Memory B cell (primary cell): ENCODE results near the gene HOXA6.

Source experiments
- ATAC-seq: fragments of 150-1000 bp; cut with Tn5 transposase; 2 replicates; pipeline ENCODE4 v1.10.0; 2021; ENCODE audit warnings: low read depth, mild to moderate bottlenecking, moderate library complexity
- DNase-seq, 2 donors: peaks; one replicate each; pipeline ENCODE4 v3.0.0; 2022; ENCODE audit warnings: low spot score in 2 of 2
- H3K27ac Mint-ChIP-seq: one replicate; pipeline ENCODE4 v1.8.0; 2022; ENCODE audit warnings: mild to moderate bottlenecking, moderate library complexity, mixed read lengths
- H3K27me3 Mint-ChIP-seq: one replicate; pipeline ENCODE4 v1.8.0; 2022; ENCODE audit warnings: mixed read lengths
- H3K36me3 Mint-ChIP-seq: one replicate; pipeline ENCODE4 v1.8.0; 2022; ENCODE audit warnings: mild to moderate bottlenecking, mixed read lengths
- H3K4me1 Mint-ChIP-seq: one replicate; pipeline ENCODE4 v1.8.0; 2022; ENCODE audit warnings: mixed read lengths
- H3K4me3 Mint-ChIP-seq: one replicate; pipeline ENCODE4 v1.8.0; 2022; ENCODE audit warnings: mild to moderate bottlenecking, moderate library complexity, mixed read lengths
- H3K9me3 Mint-ChIP-seq: one replicate; pipeline ENCODE4 v1.8.0; 2022; ENCODE audit warnings: mixed read lengths

The HOXA6 gene

GRCh38 chr7:27128034-27128433, 19.5 kb downstream of the HOXA6 start:
- Mint-ChIP-seq H3K27me3 (peaks cover 15% of the 10 kb centered on the region), H3K27ac (no peak overlapping the region), H3K4me3 (no peak overlapping the region), H3K36me3 (peaks cover 2% of the 10 kb centered on the region), H3K4me1 (no peaks in the 10 kb centered on the region), H3K9me3 (peaks cover 2% of the 10 kb centered on the region)
- ATAC-seq: no peak
- DNase-seq: no peak

GRCh38 chr7:27126596-27127327, 20.8 kb downstream of the HOXA6 start:
- no peaks in the 10 kb centered on the region for H3K4me1 Mint-ChIP-seq

GRCh38 chr7:27125986-27126394, 21.6 kb downstream of the HOXA6 start:
- no peak for ATAC-seq
- H3K27ac Mint-ChIP-seq: no peak overlapping the region
- H3K9me3 Mint-ChIP-seq: peaks cover 2% of the 10 kb centered on the region
- H3K4me3 Mint-ChIP-seq: no peak overlapping the region
- peaks cover 15% of the 10 kb centered on the region for H3K27me3 Mint-ChIP-seq
- peaks cover 2% of the 10 kb centered on the region for H3K36me3 Mint-ChIP-seq
- no peaks in the 10 kb centered on the region for H3K4me1 Mint-ChIP-seq
- DNase-seq: no peak

More at GRCh38 chr7:27126596-27127327, 20.8 kb downstream of the HOXA6 start:
- Mint-ChIP-seq H3K27me3 (peaks cover 15% of the 10 kb centered on the region), H3K9me3 (peaks cover 2% of the 10 kb centered on the region), H3K27ac (no peak overlapping the region), H3K4me3 (no peak overlapping the region), H3K36me3 (peaks cover 2% of the 10 kb centered on the region)
- ATAC-seq (no peak), DNase-seq (no peak)

DNA sequence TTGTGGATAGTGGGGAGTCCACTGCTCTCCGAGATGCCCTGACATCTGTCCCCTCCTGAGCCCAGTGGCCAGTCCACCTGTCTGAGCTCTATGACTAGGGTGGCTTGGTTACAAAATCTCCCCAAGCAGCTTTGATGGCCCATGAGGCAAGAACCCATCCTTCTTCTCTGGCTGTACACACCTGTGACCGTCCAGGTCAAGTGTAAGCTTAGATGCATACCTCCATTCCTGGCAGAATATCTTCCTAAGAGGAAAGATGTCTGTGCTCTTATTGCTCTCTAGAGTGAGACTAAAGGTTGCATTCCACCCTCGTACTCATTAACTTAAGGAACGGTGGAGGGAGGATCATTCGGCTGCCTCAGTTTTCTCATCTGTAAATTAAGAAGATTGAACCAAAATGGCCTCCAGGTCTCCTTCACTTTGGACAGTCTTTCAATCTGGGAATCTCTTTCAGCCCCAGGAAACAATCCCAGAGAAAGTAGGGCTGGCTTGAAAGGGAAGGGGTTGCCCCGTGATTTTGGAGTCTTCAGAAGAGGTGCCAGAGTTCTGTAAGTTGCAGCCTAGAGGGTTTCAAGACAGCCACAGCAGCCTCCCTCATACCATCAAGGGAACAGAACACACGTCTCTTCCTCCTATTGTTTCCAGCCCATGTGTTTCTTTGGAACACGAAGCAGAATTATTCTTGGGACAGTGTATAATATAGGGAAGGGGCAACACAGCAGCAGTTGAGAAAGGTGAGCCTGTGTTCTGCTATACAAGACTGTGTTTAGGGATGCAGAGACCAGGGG, 22.5 kb downstream of the HOXA6 start:
- DNase-seq: no peak
- H3K4me1 Mint-ChIP-seq: no peaks in the 10 kb centered on the region
- H3K4me3 Mint-ChIP-seq: no peak overlapping the region
- no peak for ATAC-seq
- H3K36me3 Mint-ChIP-seq: peaks cover 2% of the 10 kb centered on the region
- peaks cover 2% of the 10 kb centered on the region for H3K9me3 Mint-ChIP-seq
- H3K27me3 Mint-ChIP-seq: peaks cover 15% of the 10 kb centered on the region
- H3K27ac Mint-ChIP-seq: no peak overlapping the region

DNA sequence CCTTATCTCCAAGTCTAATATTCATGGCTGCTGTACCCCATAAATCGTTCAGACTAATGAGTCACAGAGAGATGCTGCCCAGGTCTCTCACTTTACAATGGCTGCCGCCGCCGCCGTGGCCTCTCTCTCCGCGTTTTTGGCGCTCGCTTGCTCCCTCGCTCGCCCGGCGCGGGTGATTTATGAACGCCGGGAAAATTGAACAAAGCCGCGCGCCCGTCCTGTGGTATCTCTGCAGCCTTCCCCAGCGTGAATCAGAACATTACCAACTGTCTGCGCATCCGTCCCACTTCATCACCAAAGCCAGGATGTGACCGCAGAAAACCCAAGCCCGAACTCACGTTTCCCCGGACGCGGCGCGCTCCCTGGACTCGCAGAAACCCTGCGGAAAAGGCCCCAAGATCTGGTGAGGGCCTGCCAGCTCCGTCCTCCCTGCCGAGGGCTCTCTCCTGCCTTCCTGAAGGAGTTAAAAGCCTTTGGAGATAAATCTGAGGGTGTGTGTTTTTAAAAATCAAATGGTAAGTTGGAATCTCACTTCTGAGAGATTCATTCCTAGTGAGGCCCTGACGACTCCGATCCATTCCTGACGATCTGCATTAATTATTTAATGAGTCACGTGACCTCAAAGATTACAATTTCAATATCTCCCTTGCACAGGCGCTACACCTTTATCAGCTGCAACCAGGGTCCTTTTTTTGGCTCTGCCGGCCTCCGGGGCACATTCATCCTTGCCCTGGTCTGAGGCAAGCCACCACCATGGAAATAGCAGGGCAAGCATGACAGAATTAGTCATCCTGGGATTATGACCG, 23.3 kb downstream of the HOXA6 start:
- DNase-seq (no peak), ATAC-seq (no peak)
- Mint-ChIP-seq H3K36me3 (peaks cover 2% of the 10 kb centered on the region), H3K27me3 (peaks cover 13% of the 10 kb centered on the region), H3K9me3 (peaks cover 2% of the 10 kb centered on the region), H3K4me1 (no peaks in the 10 kb centered on the region), H3K27ac (no peak overlapping the region), H3K4me3 (no peak overlapping the region)

- Mint-ChIP-seq H3K27ac (no peak overlapping the region), H3K4me1 (no peaks in the 10 kb centered on the region), H3K4me3 (no peak overlapping the region), H3K36me3 (no peaks in the 10 kb centered on the region), H3K9me3 (no peaks in the 10 kb centered on the region), H3K27me3 (peaks cover 10% of the 10 kb centered on the region)
- ATAC-seq (no peak), DNase-seq (no peak)
Observed at GRCh38 chr7:27123477-27124053, 24.0 kb downstream of the HOXA6 start.

DNA sequence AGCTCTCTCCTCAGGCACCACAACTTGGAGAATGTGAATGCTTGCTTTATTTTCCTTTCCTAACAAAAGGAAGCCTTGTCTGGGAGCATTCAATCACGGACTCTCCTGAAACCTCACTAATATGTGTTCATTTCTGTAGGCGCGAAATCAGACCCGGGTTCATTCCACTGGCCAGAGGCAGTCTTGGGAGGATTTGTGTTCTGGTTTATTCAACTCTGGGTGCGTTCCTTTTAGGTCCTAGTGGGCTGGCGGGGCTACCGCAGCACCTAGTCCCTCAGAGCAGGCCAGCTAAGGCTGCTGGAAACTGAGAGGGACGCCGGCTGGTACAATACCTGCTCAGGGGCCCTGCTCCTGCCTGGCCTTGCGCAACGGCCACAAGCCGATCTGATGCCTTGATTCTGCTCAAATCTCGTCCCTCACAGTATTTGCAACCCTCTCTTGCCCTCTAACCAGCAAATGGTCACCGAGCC, 24.5 kb downstream of the HOXA6 start:
- no peak overlapping the region for H3K4me3 Mint-ChIP-seq

GRCh38 chr7:27122077-27122910, 25.3 kb downstream of the HOXA6 start:
- Mint-ChIP-seq H3K27ac (no peak overlapping the region), H3K4me1 (no peaks in the 10 kb centered on the region), H3K9me3 (no peaks in the 10 kb centered on the region), H3K27me3 (peaks cover 8% of the 10 kb centered on the region), H3K36me3 (no peaks in the 10 kb centered on the region), H3K4me3 (no peak overlapping the region)
- ATAC-seq: no peak
- no peak for DNase-seq

More for the DNA sequence above, 24.5 kb downstream of the HOXA6 start:
- Mint-ChIP-seq H3K36me3 (no peaks in the 10 kb centered on the region), H3K27me3 (peaks cover 8% of the 10 kb centered on the region), H3K4me1 (no peaks in the 10 kb centered on the region), H3K9me3 (no peaks in the 10 kb centered on the region), H3K27ac (no peak overlapping the region)
- DNase-seq (no peak), ATAC-seq (no peak)

DNA sequence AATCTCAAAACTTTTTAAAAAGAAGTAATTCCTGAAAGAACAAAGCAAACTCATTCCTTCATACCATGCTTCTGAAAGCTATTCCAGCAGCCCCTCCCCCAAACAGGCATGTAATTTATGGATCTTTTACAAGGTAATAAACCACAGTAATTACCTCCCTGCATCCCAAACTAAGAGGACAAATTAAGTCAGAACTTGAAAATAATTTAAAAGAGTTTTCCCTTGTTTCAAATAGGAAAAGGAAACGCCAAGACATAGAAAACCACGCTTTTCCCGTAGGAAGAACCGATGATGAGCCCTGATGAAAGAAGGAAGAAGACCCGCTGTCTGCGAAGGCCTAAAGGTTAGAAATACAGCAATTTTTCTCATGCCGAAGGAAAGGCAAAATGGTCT, 25.9 kb downstream of the HOXA6 start:
- Mint-ChIP-seq H3K27me3 (peaks cover 8% of the 10 kb centered on the region), H3K9me3 (no peaks in the 10 kb centered on the region), H3K4me3 (no peak overlapping the region), H3K36me3 (no peaks in the 10 kb centered on the region), H3K4me1 (no peaks in the 10 kb centered on the region), H3K27ac (no peak overlapping the region)
- ATAC-seq: no peak
- DNase-seq: no peak

DNA sequence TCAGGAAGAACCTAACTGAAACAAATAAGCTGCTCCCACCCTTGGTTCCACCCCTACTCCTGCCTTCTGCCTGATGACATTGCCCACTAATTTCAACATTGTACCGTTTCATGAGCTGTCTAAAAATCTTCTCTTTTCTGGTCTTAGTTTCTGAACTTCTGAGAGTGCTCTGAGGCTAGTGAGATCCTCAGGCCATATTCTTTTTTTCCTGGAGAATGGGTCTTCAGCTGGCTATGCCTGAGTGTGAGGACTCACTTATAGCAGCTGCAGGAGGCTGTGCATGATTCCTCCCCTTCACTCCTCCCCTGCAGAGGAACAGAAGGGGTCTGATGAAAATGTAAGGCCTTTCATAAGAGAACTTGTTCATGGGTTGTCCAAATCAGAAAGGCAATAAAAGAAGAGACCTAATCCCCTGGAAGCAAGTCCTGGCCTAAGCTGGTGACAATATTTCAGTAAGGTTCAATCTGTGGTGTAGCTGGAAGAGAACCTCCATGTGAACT, 28.1 kb downstream of the HOXA6 start:
- peaks cover 4% of the 10 kb centered on the region for H3K27me3 Mint-ChIP-seq
- no peak overlapping the region for H3K4me3 Mint-ChIP-seq
- H3K36me3 Mint-ChIP-seq: no peaks in the 10 kb centered on the region
- no peaks in the 10 kb centered on the region for H3K9me3 Mint-ChIP-seq
- no peak for DNase-seq
- H3K27ac Mint-ChIP-seq: no peak overlapping the region
- H3K4me1 Mint-ChIP-seq: no peaks in the 10 kb centered on the region
- no peak for ATAC-seq

DNA sequence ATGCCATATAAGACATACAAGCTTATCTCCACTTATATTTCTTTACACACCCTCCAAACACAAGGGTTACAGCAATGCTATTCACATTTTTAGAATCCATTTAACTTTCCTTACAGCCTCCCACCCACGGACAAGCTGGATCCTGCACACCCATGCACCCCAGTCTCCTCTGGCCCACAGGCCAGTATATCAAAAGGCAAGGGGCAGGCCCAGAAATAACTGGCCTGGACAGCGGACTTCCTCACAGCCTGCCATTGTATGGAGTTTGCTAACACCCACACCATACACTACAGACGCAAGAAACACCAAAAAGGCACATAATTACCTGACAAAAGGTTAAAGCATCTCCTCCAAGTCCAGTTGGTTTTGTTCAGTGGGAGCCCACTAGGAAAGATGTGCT, 29.0 kb downstream of the HOXA6 start:
- Mint-ChIP-seq H3K9me3 (no peaks in the 10 kb centered on the region), H3K4me1 (no peaks in the 10 kb centered on the region), H3K27ac (no peak overlapping the region), H3K27me3 (no peaks in the 10 kb centered on the region), H3K4me3 (no peak overlapping the region), H3K36me3 (no peaks in the 10 kb centered on the region)
- ATAC-seq: no peak
- no peak for DNase-seq

DNA sequence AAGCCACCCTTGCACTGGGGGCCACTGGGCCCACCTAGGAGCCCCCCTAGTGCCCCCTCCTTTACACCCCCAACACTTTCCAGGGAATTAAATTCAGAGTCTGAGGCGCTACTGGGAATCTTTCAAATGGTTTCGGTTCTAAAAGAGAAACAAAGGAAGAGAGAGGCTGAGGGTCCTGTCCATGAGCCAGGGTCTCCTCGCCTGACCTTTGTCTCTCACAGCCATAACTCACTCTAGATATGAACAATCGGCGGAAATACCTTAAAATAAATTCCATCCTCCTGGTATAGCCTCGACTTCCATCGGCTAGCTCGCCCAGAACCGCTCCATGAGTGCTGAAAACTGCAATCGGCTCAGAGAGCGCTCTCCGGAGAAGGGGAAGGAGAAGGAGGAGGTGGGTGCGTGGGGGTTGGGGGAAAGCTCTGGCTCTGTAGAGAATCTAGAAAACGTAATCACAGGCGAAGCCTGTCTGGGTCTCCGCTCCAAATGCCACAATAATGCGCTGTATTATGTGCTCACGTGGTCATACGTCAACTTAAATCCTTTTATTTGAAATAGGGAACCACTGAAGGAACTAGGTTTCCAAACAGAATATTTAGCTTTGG, 29.6 kb downstream of the HOXA6 start:
- Mint-ChIP-seq H3K9me3 (no peaks in the 10 kb centered on the region), H3K4me3 (no peak overlapping the region), H3K27me3 (peaks cover 2% of the 10 kb centered on the region), H3K36me3 (no peaks in the 10 kb centered on the region), H3K27ac (no peak overlapping the region), H3K4me1 (no peaks in the 10 kb centered on the region)
- ATAC-seq (no peak), DNase-seq (no peak)
